K562 (cell line): ENCODE results near the gene SNX17. TPM values are rescaled to one million over a fixed set of nuclear protein-coding genes. Genes with fewer than 3 reads are reported as not detected.

ENCODE experiments used
- ATAC-seq: fragments of 200-7000 bp; cut with Tn5 transposase; 3 replicates; pipeline ENCODE4 v1.9.1; 2020; ENCODE audit warnings: moderate library complexity
- BruUV-seq: library from RNA; stranded (reverse); fragments of 400-500 nt; replicated peaks from 2 replicates; lab custom pipeline; 2021; lab: Mats Ljungman, UMichigan
- CTCF ChIA-PET: fragments of 300-600 bp; formaldehyde crosslinking; extraction: SDS; loops from one replicate; lab custom pipeline; 2021; ENCODE audit warnings: low intra/inter-chr PET ratio; lab: Yijun Ruan, JAX
- POLR2A ChIA-PET: fragments of 300-600, 350-650 bp; sonication (Branson Sonifier 250); formaldehyde crosslinking; extraction: SDS; loops from one replicate; lab custom pipeline; 2021; ENCODE audit warnings: antibody characterized with exemption, inconsistent platforms; lab: Yijun Ruan, JAX
- DNase-seq, 4 experiments: peaks; one replicate each; pipeline versions ENCODE4 v3.0.0 to v3.0.0-alpha.2; 2011 to 2018; ENCODE audit warnings: low spot score in 3 of 4, mixed read lengths in 3 of 4; ENCODE audit errors: extremely low read depth in 1 of 4
- FAIRE-seq: peaks from 2 replicates; lab custom pipeline; 2011; peaks lifted over from hg19 to GRCh38; lab: Jason Lieb, UNC
- H2AFZ ChIP-seq: 2 replicates; pipeline ENCODE4 v1.6.0; 2011; ENCODE audit warnings: low read depth, low read length, control low read depth, inconsistent platforms
- H3K27ac ChIP-seq: fragments of 200-600 bp; 3 replicates; pipeline ENCODE4 v1.8.0; 2011; ENCODE audit warnings: low read depth, mild to moderate bottlenecking, control low read depth, inconsistent platforms, low read length, moderate library complexity, mixed read lengths; ENCODE audit errors: extremely low read depth
- H3K27me3 ChIP-seq, 2 experiments: fragments of 300-600 bp in 1 of 2; 2 replicates in 1 of 2; 3 replicates in 1 of 2; pipeline versions ENCODE4 v1.6.0 to v1.8.0; 2011; ENCODE audit warnings: inconsistent platforms in 2 of 2, low read length in 2 of 2, mild to moderate bottlenecking in 1 of 2, mixed read lengths in 1 of 2, moderate library complexity in 1 of 2; ENCODE audit not compliant: control insufficient read depth in 2 of 2, insufficient read depth in 2 of 2
- H3K36me3 ChIP-seq: fragments of 300-600 bp; 3 replicates; pipeline ENCODE4 v1.8.0; 2011; ENCODE audit warnings: mild to moderate bottlenecking, low read length, inconsistent platforms; ENCODE audit not compliant: control insufficient read depth, insufficient read depth
- H3K4me1 ChIP-seq, 2 experiments: fragments of 200-600 bp in 1 of 2; replicated peaks in 1 of 2; 2 replicates in 1 of 2; 3 replicates in 1 of 2; pipeline versions ENCODE4 v1.5.1 to v1.8.0; 2011; ENCODE audit warnings: inconsistent platforms in 2 of 2, low read length in 2 of 2, mild to moderate bottlenecking in 1 of 2, mixed read lengths in 1 of 2, moderate library complexity in 1 of 2; ENCODE audit not compliant: control insufficient read depth in 2 of 2, insufficient read depth in 2 of 2
- H3K4me2 ChIP-seq: 2 replicates; pipeline ENCODE4 v1.6.1; 2011; ENCODE audit warnings: low read length, control low read depth, inconsistent platforms, mixed read lengths; ENCODE audit not compliant: insufficient read depth
- H3K4me3 ChIP-seq: fragments of 200-600 bp; sonication (generic), shearing (Covaris generic); 2 replicates; pipeline ENCODE4 v1.5.1; 2016; ENCODE audit warnings: control low read depth, inconsistent platforms
- H3K79me2 ChIP-seq: fragments of 200-600 bp; 3 replicates; pipeline ENCODE4 v1.8.0; 2011; ENCODE audit warnings: low read length, inconsistent platforms; ENCODE audit not compliant: control insufficient read depth, insufficient read depth
- H3K9ac ChIP-seq, 2 experiments: 2 replicates each; pipeline versions ENCODE4 v1.6.0 to v1.6.1; 2011; ENCODE audit warnings: low read depth in 2 of 2, low read length in 2 of 2, control low read depth in 1 of 2, inconsistent platforms in 1 of 2, mild to moderate bottlenecking in 1 of 2, mixed read lengths in 1 of 2; ENCODE audit not compliant: insufficient read depth in 1 of 2
- H3K9me1 ChIP-seq: one replicate; pipeline ENCODE4 v1.6.0; 2011; ENCODE audit warnings: inconsistent platforms, mild to moderate bottlenecking, low read length, moderate library complexity; ENCODE audit not compliant: control insufficient read depth, insufficient read depth
- H3K9me3 ChIP-seq: replicated peaks from 2 replicates; pipeline ENCODE4 v1.5.1; 2011; ENCODE audit warnings: low read depth, low read length, inconsistent platforms; ENCODE audit not compliant: control insufficient read depth, insufficient read depth
- H4K20me1 ChIP-seq: replicated peaks from 2 replicates; pipeline ENCODE4 v1.6.1; 2011; ENCODE audit warnings: low read length, inconsistent platforms, mixed read lengths; ENCODE audit not compliant: control insufficient read depth, insufficient read depth
- PHB ChIP-seq: fragments of 250-450 bp; sonication (Bioruptor Pico); IDR thresholded peaks from 2 replicates; pipeline ENCODE4 v1.5.0; 2021
- SMC3 ChIP-seq: conservative IDR thresholded peaks from 2 replicates; pipeline ENCODE4 v1.6.1; 2011; ENCODE audit warnings: low read depth, low read length, improper control_type of control experiment; ENCODE audit not compliant: insufficient read depth
- ZNF121 ChIP-seq: sonication (generic); formaldehyde crosslinking; conservative IDR thresholded peaks from 2 replicates; pipeline ENCODE4 v1.8.0; 2022; ENCODE audit warnings: missing genetic modification reagents
- WGBS: fragments of 100-300 bp; shearing (Covaris generic); methylation state at CpG from one replicate; pipeline ENCODE4 v1.1.6; 2016; ENCODE audit warnings: low coverage, mixed read lengths; ENCODE audit not compliant: insufficient coverage; ENCODE audit errors: missing lambda C conversion rate; 5-methylcytosine and 5-hydroxymethylcytosine counted together
- in situ Hi-C: fragments of 300-500 bp; cut with MboI; formaldehyde crosslinking; loops from 4 replicates; pipeline ENCODE4 v1.15.0; 2018; ENCODE audit warnings: inconsistent platforms, mixed read lengths
- intact Hi-C: fragments of 100-400 bp; cut with micrococcal nuclease; formaldehyde crosslinking; loops from 2 replicates; pipeline ENCODE4 v1.14.2; 2022
- polyA plus RNA-seq, 8 experiments: library from polyadenylated mRNA; depleted of rRNA in 4 of 8; stranded (reverse) in 5 of 8; unstranded in 3 of 8; fragments of >200 nt; fragmentation: Nextera tagmentation in 2 of 8; fragmentation: Illumina TruSeq in 1 of 8; extraction: Ambion mirVana in 2 of 8; extraction: Trizol in 1 of 8; gene quantifications; 2 replicates each; pipeline versions ENCODE4 v1.2.1 to v1.2.3, GENCODE V29; 2011 to 2014; ENCODE audit warnings: inconsistent platforms in 1 of 8, missing spikeins in 1 of 8
- total RNA-seq, 7 experiments: library from RNA; depleted of rRNA in 6 of 7; stranded (reverse); fragments of >200 nt in 6 of 7; fragmentation: Illumina TruSeq in 2 of 7; extraction: Trizol in 2 of 7; gene quantifications; 2 replicates each; pipeline versions ENCODE4 v1.2.1 to v1.2.3, GENCODE V29; 2011 to 2021; ENCODE audit warnings: low replicate concordance in 1 of 7

The SNX17 gene
- total and polyA plus RNA-seq, 9 of the 15 experiments (the other 6 are each of a cell fraction or from before 2014, with no cell fraction given), result 3.0 to 75.7 (median 54.6) TPM

- CTCF ChIA-PET, result no interaction called here
- BruUV-seq, result no TSS peak
- WGBS, result 100% methylated on average over 2 of the region's 2 CpGs
- no peak for TF ChIP-seq SMC3
- TF ChIP-seq ZNF121 (CRISPR knock-in tag), result peak; percentile 73
- TF ChIP-seq PHB (CRISPR knock-in tag), result 0 out of 2 replicates have a peak, but pooled peaks have one; percentile 43
- TF ChIP-seq, all 486 proteins: peak for 2
- ATAC-seq, result peak; percentile 31; the same call in 2 of the 3 replicates
- Histone ChIP-seq H3K79me2 (peaks cover 95% of the 10 kb centered on the region), H3K36me3 (peaks cover 61% of the 10 kb centered on the region), H2AFZ (no peak overlapping the region), H3K9ac (no peak overlapping the region), H3K9me1 (no peaks in the 10 kb centered on the region), H3K4me1 (no peaks in the 10 kb centered on the region; a peak in 2 of 5 replicates), H3K4me2 (no peak overlapping the region), H3K9me3 (no peaks in the 10 kb centered on the region), H4K20me1 (0 out of 2 replicates have a peak, but pooled peaks cover 4% of the 10 kb centered on the region), H3K27me3 (no peaks in the 10 kb centered on the region), H3K27ac (no peak overlapping the region), H3K4me3 (no peak overlapping the region)
- POLR2A ChIA-PET, result interaction anchor here (0.6 to 0.8 kb wide), 2 partner anchors 9 to 137 kb away, joined by 3 to 5 read pairs; partner anchors contain the start of gene PPM1G
- no peak for FAIRE-seq
- intact Hi-C loops, result no loop called here
- in situ Hi-C loops, result no loop called here
- DNase-seq, result peak in 1 of 4 experiments; percentile 9
Observed at GRCh38 chr2:27400348-27401135, 30.1 kb downstream of the SNX17 start.
